GM23338 (cell line): ENCODE measurements around the gene SMIM13.

Source experiments
- EZH2 ChIP-seq: fragments of 200-600 bp; sonication (generic); IDR thresholded peaks from one replicate; pipeline ENCODE4 v1.8.0; 2017; ENCODE audit warnings: antibody characterized with exemption, mild to moderate bottlenecking, low read depth; ENCODE audit not compliant: unreplicated experiment
- JUNB ChIP-seq: IDR thresholded peaks from one replicate; pipeline ENCODE4 v1.6.1; 2016; ENCODE audit warnings: antibody characterized with exemption; ENCODE audit not compliant: unreplicated experiment
- POLR2AphosphoS5 ChIP-seq: IDR thresholded peaks from 2 replicates; pipeline ENCODE4 v1.6.1; 2016; ENCODE audit warnings: antibody characterized with exemption, low read depth
- ZNF331 ChIP-seq: fragments of 250-450 bp; sonication (Bioruptor Pico); IDR thresholded peaks from 2 replicates; pipeline ENCODE4 v1.5.0; 2020; ENCODE audit warnings: low read depth, mild to moderate bottlenecking, moderate library complexity
- TF ChIP-seq, protein P1 (sequence below), 2 experiments: fragments of 200-600 bp in 1 of 2; sonication (generic) in 1 of 2; conservative IDR thresholded peaks; 2 replicates each; pipeline versions ENCODE4 v1.5.1 to v1.6.1; 2016 to 2017; ENCODE audit warnings: antibody characterized with exemption in 2 of 2, low read depth in 2 of 2, mild to moderate bottlenecking in 2 of 2, moderate library complexity in 1 of 2
- TF ChIP-seq, protein P2 (sequence below): IDR thresholded peaks from 2 replicates; pipeline ENCODE4 v1.6.1; 2016; ENCODE audit warnings: antibody characterized with exemption
- TF ChIP-seq, protein P3 (sequence below): IDR thresholded peaks from one replicate; pipeline ENCODE4 v1.6.1; 2018; ENCODE audit warnings: antibody characterized with exemption; ENCODE audit not compliant: unreplicated experiment

DNA sequence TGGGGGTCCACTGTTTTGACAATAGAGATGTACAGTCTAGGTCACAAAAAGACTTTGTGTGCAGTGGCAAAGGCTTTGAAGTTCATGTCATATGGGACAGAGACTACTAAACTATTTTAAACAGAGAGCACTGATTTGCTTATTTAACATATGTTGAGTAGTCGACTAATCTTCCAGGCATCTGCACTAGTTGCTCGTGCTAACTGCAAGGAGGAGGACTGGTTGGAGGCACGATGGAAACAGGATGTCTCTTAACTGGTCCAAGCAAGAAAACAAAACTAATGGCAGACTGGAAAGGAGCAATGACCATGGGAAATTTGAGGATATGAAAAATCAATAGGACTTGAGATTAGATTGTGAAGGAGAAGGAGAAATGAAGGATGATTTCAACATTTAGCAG lies 46.4 kb downstream of the SMIM13 start:
- TF ChIP-seq, protein P1, sequence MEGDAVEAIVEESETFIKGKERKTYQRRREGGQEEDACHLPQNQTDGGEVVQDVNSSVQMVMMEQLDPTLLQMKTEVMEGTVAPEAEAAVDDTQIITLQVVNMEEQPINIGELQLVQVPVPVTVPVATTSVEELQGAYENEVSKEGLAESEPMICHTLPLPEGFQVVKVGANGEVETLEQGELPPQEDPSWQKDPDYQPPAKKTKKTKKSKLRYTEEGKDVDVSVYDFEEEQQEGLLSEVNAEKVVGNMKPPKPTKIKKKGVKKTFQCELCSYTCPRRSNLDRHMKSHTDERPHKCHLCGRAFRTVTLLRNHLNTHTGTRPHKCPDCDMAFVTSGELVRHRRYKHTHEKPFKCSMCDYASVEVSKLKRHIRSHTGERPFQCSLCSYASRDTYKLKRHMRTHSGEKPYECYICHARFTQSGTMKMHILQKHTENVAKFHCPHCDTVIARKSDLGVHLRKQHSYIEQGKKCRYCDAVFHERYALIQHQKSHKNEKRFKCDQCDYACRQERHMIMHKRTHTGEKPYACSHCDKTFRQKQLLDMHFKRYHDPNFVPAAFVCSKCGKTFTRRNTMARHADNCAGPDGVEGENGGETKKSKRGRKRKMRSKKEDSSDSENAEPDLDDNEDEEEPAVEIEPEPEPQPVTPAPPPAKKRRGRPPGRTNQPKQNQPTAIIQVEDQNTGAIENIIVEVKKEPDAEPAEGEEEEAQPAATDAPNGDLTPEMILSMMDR (conservative IDR thresholded peaks at IDR 0.05; ENCODE audit: low read depth in 2 of 2): no peak
- TF ChIP-seq EZH2: no peak
- TF ChIP-seq POLR2AphosphoS5: no peak
- TF ChIP-seq, protein P2, sequence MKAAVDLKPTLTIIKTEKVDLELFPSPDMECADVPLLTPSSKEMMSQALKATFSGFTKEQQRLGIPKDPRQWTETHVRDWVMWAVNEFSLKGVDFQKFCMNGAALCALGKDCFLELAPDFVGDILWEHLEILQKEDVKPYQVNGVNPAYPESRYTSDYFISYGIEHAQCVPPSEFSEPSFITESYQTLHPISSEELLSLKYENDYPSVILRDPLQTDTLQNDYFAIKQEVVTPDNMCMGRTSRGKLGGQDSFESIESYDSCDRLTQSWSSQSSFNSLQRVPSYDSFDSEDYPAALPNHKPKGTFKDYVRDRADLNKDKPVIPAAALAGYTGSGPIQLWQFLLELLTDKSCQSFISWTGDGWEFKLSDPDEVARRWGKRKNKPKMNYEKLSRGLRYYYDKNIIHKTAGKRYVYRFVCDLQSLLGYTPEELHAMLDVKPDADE: no peak
- no peak for TF ChIP-seq ZNF331 (CRISPR knock-in tag)
- TF ChIP-seq, protein P3, sequence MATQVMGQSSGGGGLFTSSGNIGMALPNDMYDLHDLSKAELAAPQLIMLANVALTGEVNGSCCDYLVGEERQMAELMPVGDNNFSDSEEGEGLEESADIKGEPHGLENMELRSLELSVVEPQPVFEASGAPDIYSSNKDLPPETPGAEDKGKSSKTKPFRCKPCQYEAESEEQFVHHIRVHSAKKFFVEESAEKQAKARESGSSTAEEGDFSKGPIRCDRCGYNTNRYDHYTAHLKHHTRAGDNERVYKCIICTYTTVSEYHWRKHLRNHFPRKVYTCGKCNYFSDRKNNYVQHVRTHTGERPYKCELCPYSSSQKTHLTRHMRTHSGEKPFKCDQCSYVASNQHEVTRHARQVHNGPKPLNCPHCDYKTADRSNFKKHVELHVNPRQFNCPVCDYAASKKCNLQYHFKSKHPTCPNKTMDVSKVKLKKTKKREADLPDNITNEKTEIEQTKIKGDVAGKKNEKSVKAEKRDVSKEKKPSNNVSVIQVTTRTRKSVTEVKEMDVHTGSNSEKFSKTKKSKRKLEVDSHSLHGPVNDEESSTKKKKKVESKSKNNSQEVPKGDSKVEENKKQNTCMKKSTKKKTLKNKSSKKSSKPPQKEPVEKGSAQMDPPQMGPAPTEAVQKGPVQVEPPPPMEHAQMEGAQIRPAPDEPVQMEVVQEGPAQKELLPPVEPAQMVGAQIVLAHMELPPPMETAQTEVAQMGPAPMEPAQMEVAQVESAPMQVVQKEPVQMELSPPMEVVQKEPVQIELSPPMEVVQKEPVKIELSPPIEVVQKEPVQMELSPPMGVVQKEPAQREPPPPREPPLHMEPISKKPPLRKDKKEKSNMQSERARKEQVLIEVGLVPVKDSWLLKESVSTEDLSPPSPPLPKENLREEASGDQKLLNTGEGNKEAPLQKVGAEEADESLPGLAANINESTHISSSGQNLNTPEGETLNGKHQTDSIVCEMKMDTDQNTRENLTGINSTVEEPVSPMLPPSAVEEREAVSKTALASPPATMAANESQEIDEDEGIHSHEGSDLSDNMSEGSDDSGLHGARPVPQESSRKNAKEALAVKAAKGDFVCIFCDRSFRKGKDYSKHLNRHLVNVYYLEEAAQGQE: no peak
- no peak for TF ChIP-seq JUNB
